ENCODE results near the gene ZCCHC14. TPM values are rescaled to one million over a fixed set of nuclear protein-coding genes. Genes with fewer than 3 reads are reported as not detected.

The ZCCHC14 gene
- total and polyA plus RNA-seq, 2 of the 13 experiments (the other 11 are each of a cell fraction or from before 2014, with no cell fraction given), result 12.4 to 12.5 TPM

- TF ChIP-seq ZNF549 (CRISPR knock-in tag; IDR thresholded peaks at IDR 0.05) (no peak), ZFP82 (CRISPR knock-in tag; IDR thresholded peaks at IDR 0.05; ENCODE audit: borderline replicate concordance) (no peak), TIGD3 (CRISPR knock-in tag; IDR thresholded peaks at IDR 0.05; ENCODE audit: borderline replicate concordance) (no peak), ZNF432 (CRISPR knock-in tag; IDR thresholded peaks at IDR 0.05; ENCODE audit: borderline replicate concordance) (no peak), MTF2 (CRISPR knock-in tag; IDR thresholded peaks at IDR 0.05; ENCODE audit: borderline replicate concordance) (no peak), RBFOX2 (IDR thresholded peaks at IDR 0.05; ENCODE audit: low read depth, low read length) (no peak), GFI1 (CRISPR knock-in tag; IDR thresholded peaks at IDR 0.05; ENCODE audit: borderline replicate concordance) (peak; percentile 91), ZNF367 (CRISPR knock-in tag; IDR thresholded peaks at IDR 0.05; ENCODE audit: borderline replicate concordance) (no peak), POLR2G (IDR thresholded peaks at IDR 0.05; ENCODE audit: low read depth, low read length) (no peak), POGZ (CRISPR knock-in tag; IDR thresholded peaks at IDR 0.05) (no peak), RCOR2 (CRISPR knock-in tag; IDR thresholded peaks at IDR 0.05) (0 out of 2 replicates have a peak, but pooled peaks have one; percentile 45), EHMT2 (IDR thresholded peaks at IDR 0.05; ENCODE audit: borderline replicate concordance, low read depth, low read length) (no peak), ZNF362 (CRISPR knock-in tag; IDR thresholded peaks at IDR 0.05; ENCODE audit: borderline replicate concordance) (no peak), ATF7 (IDR thresholded peaks at IDR 0.05) (no peak), ATF7 (CRISPR knock-in tag; IDR thresholded peaks at IDR 0.05) (no peak), ZSCAN29 (CRISPR knock-in tag; conservative IDR thresholded peaks at IDR 0.05) (no peak), TBL1XR1 (IDR thresholded peaks at IDR 0.05; ENCODE audit: borderline replicate concordance, low read length, partially characterized antibody) (no peak), KDM5A (IDR thresholded peaks at IDR 0.05; ENCODE audit: borderline replicate concordance, low read length) (no peak), BCL6 (CRISPR knock-in tag; IDR thresholded peaks at IDR 0.05) (peak; percentile 57; the same call in 1 of the 2 replicates), DMTF1 (CRISPR knock-in tag; IDR thresholded peaks at IDR 0.05) (no peak), ZNF296 (CRISPR knock-in tag; conservative IDR thresholded peaks at IDR 0.05) (no peak)
- TF ChIP-seq, protein P1, sequence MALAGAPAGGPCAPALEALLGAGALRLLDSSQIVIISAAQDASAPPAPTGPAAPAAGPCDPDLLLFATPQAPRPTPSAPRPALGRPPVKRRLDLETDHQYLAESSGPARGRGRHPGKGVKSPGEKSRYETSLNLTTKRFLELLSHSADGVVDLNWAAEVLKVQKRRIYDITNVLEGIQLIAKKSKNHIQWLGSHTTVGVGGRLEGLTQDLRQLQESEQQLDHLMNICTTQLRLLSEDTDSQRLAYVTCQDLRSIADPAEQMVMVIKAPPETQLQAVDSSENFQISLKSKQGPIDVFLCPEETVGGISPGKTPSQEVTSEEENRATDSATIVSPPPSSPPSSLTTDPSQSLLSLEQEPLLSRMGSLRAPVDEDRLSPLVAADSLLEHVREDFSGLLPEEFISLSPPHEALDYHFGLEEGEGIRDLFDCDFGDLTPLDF (CRISPR knock-in tag; IDR thresholded peaks at IDR 0.05), result no peak; the same call in 1 of the 2 replicates
- TF ChIP-seq, protein P2, sequence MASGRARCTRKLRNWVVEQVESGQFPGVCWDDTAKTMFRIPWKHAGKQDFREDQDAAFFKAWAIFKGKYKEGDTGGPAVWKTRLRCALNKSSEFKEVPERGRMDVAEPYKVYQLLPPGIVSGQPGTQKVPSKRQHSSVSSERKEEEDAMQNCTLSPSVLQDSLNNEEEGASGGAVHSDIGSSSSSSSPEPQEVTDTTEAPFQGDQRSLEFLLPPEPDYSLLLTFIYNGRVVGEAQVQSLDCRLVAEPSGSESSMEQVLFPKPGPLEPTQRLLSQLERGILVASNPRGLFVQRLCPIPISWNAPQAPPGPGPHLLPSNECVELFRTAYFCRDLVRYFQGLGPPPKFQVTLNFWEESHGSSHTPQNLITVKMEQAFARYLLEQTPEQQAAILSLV (CRISPR knock-in tag; IDR thresholded peaks at IDR 0.05; ENCODE audit: borderline replicate concordance), result no peak
These were observed 8.1 kb downstream of the ZCCHC14 start (continued) for GRCh38 chr16:87484487-87485331.

All from HepG2 (cell line).